ENCODE measurements around the gene KCND3. TPM values are rescaled to one million over a fixed set of nuclear protein-coding genes. Genes with fewer than 3 reads are reported as not detected.

The KCND3 gene
- polyA plus RNA-seq, 2 donors: 0.57 to 1.6 TPM

- Histone ChIP-seq H3K4me1 (ENCODE audit: control insufficient read depth in 2 of 2, insufficient read depth in 2 of 2, low read length in 1 of 2) (no peaks in the 10 kb centered on the region), H3K27ac (ENCODE audit: low read depth in 2 of 2, low read length in 1 of 2) (no peak overlapping the region), H3K36me3 (ENCODE audit: control insufficient read depth in 2 of 2, insufficient read depth in 2 of 2, low read length in 1 of 2) (no peaks in the 10 kb centered on the region), H3K9me3 (ENCODE audit: control insufficient read depth in 2 of 2, insufficient read depth in 1 of 2, low read depth in 1 of 2, low read length in 1 of 2) (peaks cover 0 to 2% of the 10 kb centered on the region in 2 donors), H3K4me3 (ENCODE audit: low read depth in 1 of 2, low read length in 2 of 2) (no peak overlapping the region), H3K27me3 (ENCODE audit: control insufficient read depth in 1 of 2, insufficient read depth in 2 of 2, low read length in 2 of 2) (no peaks in the 10 kb centered on the region)
- 78 to 81% methylated on average over 7 of the region's 7 CpGs for WGBS, 2 donors
Measured at GRCh38 chr1:111852261-111852721, 137.2 kb downstream of the KCND3 start.

- no peaks in the 10 kb centered on the region for H3K36me3 ChIP-seq (ENCODE audit: control insufficient read depth in 2 of 2, insufficient read depth in 2 of 2, low read length in 1 of 2)
- H3K9me3 ChIP-seq (ENCODE audit: control insufficient read depth in 2 of 2, insufficient read depth in 1 of 2, low read depth in 1 of 2, low read length in 1 of 2): peaks cover 0 to 2% of the 10 kb centered on the region in 2 donors
- H3K4me1 ChIP-seq (ENCODE audit: control insufficient read depth in 2 of 2, insufficient read depth in 2 of 2, low read length in 1 of 2): no peaks in the 10 kb centered on the region
- no peak overlapping the region for H3K27ac ChIP-seq (ENCODE audit: low read depth in 2 of 2, low read length in 1 of 2)
- 56 to 60% methylated on average over 6 of the region's 6 CpGs for WGBS, 2 donors
- no peak overlapping the region for H3K4me3 ChIP-seq (ENCODE audit: low read depth in 1 of 2, low read length in 2 of 2)
- H3K27me3 ChIP-seq (ENCODE audit: control insufficient read depth in 1 of 2, insufficient read depth in 2 of 2, low read length in 2 of 2): no peaks in the 10 kb centered on the region
Measured at GRCh38 chr1:111851552-111851951, 137.9 kb downstream of the KCND3 start.

GRCh38 chr1:111850109-111850508, 139.4 kb downstream of the KCND3 start:
- no peaks in the 10 kb centered on the region for H3K36me3 ChIP-seq (ENCODE audit: control insufficient read depth in 2 of 2, insufficient read depth in 2 of 2, low read length in 1 of 2)
- H3K4me3 ChIP-seq (ENCODE audit: low read depth in 1 of 2, low read length in 2 of 2): no peak overlapping the region
- H3K27ac ChIP-seq (ENCODE audit: low read depth in 2 of 2, low read length in 1 of 2): no peak overlapping the region
- H3K4me1 ChIP-seq (ENCODE audit: control insufficient read depth in 2 of 2, insufficient read depth in 2 of 2, low read length in 1 of 2): no peaks in the 10 kb centered on the region
- H3K27me3 ChIP-seq (ENCODE audit: control insufficient read depth in 1 of 2, insufficient read depth in 2 of 2, low read length in 2 of 2): no peaks in the 10 kb centered on the region
- WGBS, 2 donors: 33 to 51% methylated on average over 2 of the region's 2 CpGs
- peaks cover 0 to 2% of the 10 kb centered on the region in 2 donors for H3K9me3 ChIP-seq (ENCODE audit: control insufficient read depth in 2 of 2, insufficient read depth in 1 of 2, low read depth in 1 of 2, low read length in 1 of 2)

GRCh38 chr1:111848852-111849545, 140.5 kb downstream of the KCND3 start:
- Histone ChIP-seq H3K27me3 (ENCODE audit: control insufficient read depth in 1 of 2, insufficient read depth in 2 of 2, low read length in 2 of 2) (no peaks in the 10 kb centered on the region), H3K4me3 (ENCODE audit: low read depth in 1 of 2, low read length in 2 of 2) (no peak overlapping the region), H3K4me1 (ENCODE audit: control insufficient read depth in 2 of 2, insufficient read depth in 2 of 2, low read length in 1 of 2) (no peaks in the 10 kb centered on the region), H3K27ac (ENCODE audit: low read depth in 2 of 2, low read length in 1 of 2) (no peak overlapping the region), H3K9me3 (ENCODE audit: control insufficient read depth in 2 of 2, insufficient read depth in 1 of 2, low read depth in 1 of 2, low read length in 1 of 2) (peaks cover 0 to 3% of the 10 kb centered on the region in 2 donors), H3K36me3 (ENCODE audit: control insufficient read depth in 2 of 2, insufficient read depth in 2 of 2, low read length in 1 of 2) (no peaks in the 10 kb centered on the region)
- 68 to 73% methylated on average over 7 of the region's 7 CpGs for WGBS, 2 donors

GRCh38 chr1:111847466-111847865, 142.0 kb downstream of the KCND3 start:
- no peak overlapping the region for H3K4me3 ChIP-seq (ENCODE audit: low read depth in 1 of 2, low read length in 2 of 2)
- H3K36me3 ChIP-seq (ENCODE audit: control insufficient read depth in 2 of 2, insufficient read depth in 2 of 2, low read length in 1 of 2): no peaks in the 10 kb centered on the region
- no peaks in the 10 kb centered on the region for H3K4me1 ChIP-seq (ENCODE audit: control insufficient read depth in 2 of 2, insufficient read depth in 2 of 2, low read length in 1 of 2)
- H3K27ac ChIP-seq (ENCODE audit: low read depth in 2 of 2, low read length in 1 of 2): no peak overlapping the region
- H3K9me3 ChIP-seq (ENCODE audit: control insufficient read depth in 2 of 2, insufficient read depth in 1 of 2, low read depth in 1 of 2, low read length in 1 of 2): peaks cover 0 to 3% of the 10 kb centered on the region in 2 donors
- no peaks in the 10 kb centered on the region for H3K27me3 ChIP-seq (ENCODE audit: control insufficient read depth in 1 of 2, insufficient read depth in 2 of 2, low read length in 2 of 2)
- 77 to 85% methylated on average over 10 of the region's 10 CpGs for WGBS, 2 donors

- Histone ChIP-seq H3K4me1 (ENCODE audit: control insufficient read depth in 2 of 2, insufficient read depth in 2 of 2, low read length in 1 of 2) (no peaks in the 10 kb centered on the region), H3K9me3 (ENCODE audit: control insufficient read depth in 2 of 2, insufficient read depth in 1 of 2, low read depth in 1 of 2, low read length in 1 of 2) (peaks cover 0 to 3% of the 10 kb centered on the region in 2 donors), H3K27ac (ENCODE audit: low read depth in 2 of 2, low read length in 1 of 2) (no peak overlapping the region), H3K36me3 (ENCODE audit: control insufficient read depth in 2 of 2, insufficient read depth in 2 of 2, low read length in 1 of 2) (no peaks in the 10 kb centered on the region), H3K27me3 (ENCODE audit: control insufficient read depth in 1 of 2, insufficient read depth in 2 of 2, low read length in 2 of 2) (no peaks in the 10 kb centered on the region), H3K4me3 (ENCODE audit: low read depth in 1 of 2, low read length in 2 of 2) (no peak overlapping the region)
- 82 to 84% methylated on average over 8 of the region's 8 CpGs for WGBS, 2 donors
Measured at GRCh38 chr1:111846842-111847241, 142.6 kb downstream of the KCND3 start.

- Histone ChIP-seq H3K27ac (ENCODE audit: low read depth in 2 of 2, low read length in 1 of 2) (no peak overlapping the region), H3K36me3 (ENCODE audit: control insufficient read depth in 2 of 2, insufficient read depth in 2 of 2, low read length in 1 of 2) (no peaks in the 10 kb centered on the region), H3K4me1 (ENCODE audit: control insufficient read depth in 2 of 2, insufficient read depth in 2 of 2, low read length in 1 of 2) (no peaks in the 10 kb centered on the region), H3K4me3 (ENCODE audit: low read depth in 1 of 2, low read length in 2 of 2) (no peak overlapping the region), H3K9me3 (ENCODE audit: control insufficient read depth in 2 of 2, insufficient read depth in 1 of 2, low read depth in 1 of 2, low read length in 1 of 2) (peaks cover 0 to 3% of the 10 kb centered on the region in 2 donors), H3K27me3 (ENCODE audit: control insufficient read depth in 1 of 2, insufficient read depth in 2 of 2, low read length in 2 of 2) (no peaks in the 10 kb centered on the region)
- WGBS, 2 donors: 46 to 51% methylated on average over 2 of the region's 2 CpGs
Measured at GRCh38 chr1:111843177-111843576, 146.3 kb downstream of the KCND3 start.

GRCh38 chr1:111842411-111842810, 147.1 kb downstream of the KCND3 start:
- Histone ChIP-seq H3K27me3 (ENCODE audit: control insufficient read depth in 1 of 2, insufficient read depth in 2 of 2, low read length in 2 of 2) (no peaks in the 10 kb centered on the region), H3K9me3 (ENCODE audit: control insufficient read depth in 2 of 2, insufficient read depth in 1 of 2, low read depth in 1 of 2, low read length in 1 of 2) (peaks cover 0 to 3% of the 10 kb centered on the region in 2 donors), H3K36me3 (ENCODE audit: control insufficient read depth in 2 of 2, insufficient read depth in 2 of 2, low read length in 1 of 2) (no peaks in the 10 kb centered on the region), H3K4me1 (ENCODE audit: control insufficient read depth in 2 of 2, insufficient read depth in 2 of 2, low read length in 1 of 2) (no peaks in the 10 kb centered on the region), H3K27ac (ENCODE audit: low read depth in 2 of 2, low read length in 1 of 2) (no peak overlapping the region), H3K4me3 (ENCODE audit: low read depth in 1 of 2, low read length in 2 of 2) (no peak overlapping the region)
- 61 to 75% methylated on average over 3 of the region's 3 CpGs for WGBS, 2 donors

GRCh38 chr1:111841746-111842145, 147.7 kb downstream of the KCND3 start:
- Histone ChIP-seq H3K27ac (ENCODE audit: low read depth in 2 of 2, low read length in 1 of 2) (no peak overlapping the region), H3K4me1 (ENCODE audit: control insufficient read depth in 2 of 2, insufficient read depth in 2 of 2, low read length in 1 of 2) (no peaks in the 10 kb centered on the region), H3K9me3 (ENCODE audit: control insufficient read depth in 2 of 2, insufficient read depth in 1 of 2, low read depth in 1 of 2, low read length in 1 of 2) (peaks cover 0 to 3% of the 10 kb centered on the region in 2 donors), H3K36me3 (ENCODE audit: control insufficient read depth in 2 of 2, insufficient read depth in 2 of 2, low read length in 1 of 2) (no peaks in the 10 kb centered on the region), H3K27me3 (ENCODE audit: control insufficient read depth in 1 of 2, insufficient read depth in 2 of 2, low read length in 2 of 2) (no peaks in the 10 kb centered on the region), H3K4me3 (ENCODE audit: low read depth in 1 of 2, low read length in 2 of 2) (no peak overlapping the region)
- 92 to 94% methylated on average over 2 of the region's 2 CpGs for WGBS, 2 donors

GRCh38 chr1:111841189-111841588, 148.3 kb downstream of the KCND3 start:
- no peak overlapping the region for H3K4me3 ChIP-seq (ENCODE audit: low read depth in 1 of 2, low read length in 2 of 2)
- H3K9me3 ChIP-seq (ENCODE audit: control insufficient read depth in 2 of 2, insufficient read depth in 1 of 2, low read depth in 1 of 2, low read length in 1 of 2): peaks cover 0 to 3% of the 10 kb centered on the region in 2 donors
- H3K4me1 ChIP-seq (ENCODE audit: control insufficient read depth in 2 of 2, insufficient read depth in 2 of 2, low read length in 1 of 2): no peaks in the 10 kb centered on the region
- H3K27ac ChIP-seq (ENCODE audit: low read depth in 2 of 2, low read length in 1 of 2): no peak overlapping the region
- H3K36me3 ChIP-seq (ENCODE audit: control insufficient read depth in 2 of 2, insufficient read depth in 2 of 2, low read length in 1 of 2): no peaks in the 10 kb centered on the region
- no peaks in the 10 kb centered on the region for H3K27me3 ChIP-seq (ENCODE audit: control insufficient read depth in 1 of 2, insufficient read depth in 2 of 2, low read length in 2 of 2)
- 83 to 87% methylated on average over 7 of the region's 7 CpGs for WGBS, 2 donors

All from esophagus (tissue), 2 donors.